HCT116 (cell line): ENCODE measurements around the gene TCEAL4. TPM values are rescaled to one million over a fixed set of nuclear protein-coding genes. Genes with fewer than 3 reads are reported as not detected.

Experiments used
- ATAC-seq: fragments of 200-7000 bp; cut with Tn5 transposase; 2 replicates; pipeline ENCODE4 v1.9.1; 2020; ENCODE audit warnings: mild to moderate bottlenecking, moderate library complexity
- BruUV-seq: library from RNA; stranded (reverse); fragments of 400-500 nt; replicated peaks from 2 replicates; lab custom pipeline; 2021; lab: Mats Ljungman, UMichigan
- CTCF ChIA-PET: fragments of 300-600 bp; sonication (Branson Sonifier 250); formaldehyde crosslinking; loops from one replicate; lab custom pipeline; 2021; ENCODE audit warnings: antibody characterized with exemption; lab: Charles Lee
- POLR2A ChIA-PET: fragments of 300-600, 350-600 bp; sonication (Branson Sonifier 250); formaldehyde crosslinking; loops from one replicate; lab custom pipeline; 2021; ENCODE audit warnings: antibody characterized with exemption; lab: Charles Lee
- RAD21 ChIA-PET, 2 experiments: fragments of 300-600 bp; sonication (Branson Sonifier 250); formaldehyde crosslinking; loops; one replicate each; lab custom pipeline; 2023; ENCODE audit warnings: low total read pairs in 2 of 2; ENCODE audit not compliant: uncharacterized antibody in 2 of 2, unreplicated experiment in 2 of 2, low non-redundant PET in 1 of 2; lab: Charles Lee
- DNase-seq: peaks from one replicate; pipeline ENCODE4 v3.0.0-alpha.2; 2010; ENCODE audit warnings: low read depth, low spot score
- H2AFZ ChIP-seq: fragments of 200-600 bp; shearing (Covaris generic), sonication (generic); 2 replicates; pipeline ENCODE4 v1.6.1; 2017; ENCODE audit warnings: low read depth, mixed run types, mixed read lengths, antibody characterized with exemption, low read length; ENCODE audit not compliant: poor library complexity, severe bottlenecking
- H3K27ac ChIP-seq: 2 replicates; pipeline ENCODE4 v1.5.1; 2012; ENCODE audit warnings: low read depth, low read length
- H3K27me3 ChIP-seq: fragments of 200-600 bp; sonication (generic); 2 replicates; pipeline ENCODE4 v1.6.1; 2016; ENCODE audit warnings: mixed run types, low read length, mixed read lengths; ENCODE audit not compliant: insufficient read depth
- H3K36me3 ChIP-seq, 2 experiments: fragments of 200-500 bp in 1 of 2; fragments of 200-600 bp in 1 of 2; sonication (Bioruptor generic) in 1 of 2; sonication (generic) in 1 of 2; 2 replicates each; pipeline versions ENCODE4 v1.5.1 to v1.6.1; 2014 to 2016; ENCODE audit warnings: low read length in 2 of 2, inconsistent platforms in 1 of 2, mixed read lengths in 1 of 2, mixed run types in 1 of 2; ENCODE audit not compliant: insufficient read depth in 2 of 2, control insufficient read depth in 1 of 2
- H3K4me1 ChIP-seq, 2 experiments: fragments of 200-600 bp in 1 of 2; sonication (generic) in 1 of 2; 2 replicates each; pipeline versions ENCODE4 v1.5.1 to v1.6.1; 2012 to 2017; ENCODE audit warnings: low read length in 2 of 2, inconsistent platforms in 1 of 2, mild to moderate bottlenecking in 1 of 2, mixed read lengths in 1 of 2, mixed run types in 1 of 2, moderate library complexity in 1 of 2; ENCODE audit not compliant: insufficient read depth in 2 of 2, control insufficient read depth in 1 of 2
- H3K4me2 ChIP-seq: fragments of 200-600 bp; sonication (generic); 2 replicates; pipeline ENCODE4 v1.6.1; 2017; ENCODE audit warnings: mixed run types, low read length, mixed read lengths
- H3K4me3 ChIP-seq, 2 experiments: fragments of 200-600 bp in 1 of 2; sonication (generic) in 1 of 2; replicated peaks in 1 of 2; 2 replicates each; pipeline ENCODE4 v1.5.1; 2011 to 2016; ENCODE audit warnings: low read length in 2 of 2, control low read depth in 1 of 2, low read depth in 1 of 2, mild to moderate bottlenecking in 1 of 2, mixed read lengths in 1 of 2, mixed run types in 1 of 2
- H3K79me2 ChIP-seq: fragments of 200-600 bp; sonication (generic); 2 replicates; pipeline ENCODE4 v1.6.1; 2017; ENCODE audit warnings: mild to moderate bottlenecking, mixed run types, low read length, moderate library complexity, mixed read lengths; ENCODE audit not compliant: insufficient read depth
- H3K9ac ChIP-seq: fragments of 200-600 bp; sonication (generic); 2 replicates; pipeline ENCODE4 v1.6.1; 2016; ENCODE audit warnings: low read length, mixed read lengths
- H3K9me2 ChIP-seq: fragments of 200-600 bp; sonication (generic), shearing (Covaris generic); 2 replicates; pipeline ENCODE4 v1.6.1; 2017; ENCODE audit warnings: mixed run types, mild to moderate bottlenecking, moderate library complexity; ENCODE audit not compliant: insufficient read depth
- H3K9me3 ChIP-seq, 2 experiments: fragments of 200-500 bp in 1 of 2; fragments of 200-600 bp in 1 of 2; sonication (Bioruptor generic) in 1 of 2; sonication (generic) in 1 of 2; 2 replicates each; pipeline ENCODE4 v1.6.1; 2014 to 2017; ENCODE audit warnings: low read length in 2 of 2, mixed read lengths in 2 of 2, inconsistent platforms in 1 of 2, low read depth in 1 of 2, mild to moderate bottlenecking in 1 of 2, mixed run types in 1 of 2, moderate library complexity in 1 of 2; ENCODE audit not compliant: control insufficient read depth in 1 of 2, insufficient read depth in 1 of 2
- H4K20me1 ChIP-seq: fragments of 200-600 bp; sonication (generic), shearing (Covaris generic); 2 replicates; pipeline ENCODE4 v1.6.1; 2017; ENCODE audit warnings: mixed run types, mild to moderate bottlenecking, moderate library complexity; ENCODE audit not compliant: insufficient read depth
- CBX3 ChIP-seq: IDR thresholded peaks from 2 replicates; pipeline ENCODE4 v1.6.1; 2012; ENCODE audit warnings: low read depth
- CEBPB ChIP-seq: IDR thresholded peaks from 2 replicates; pipeline ENCODE4 v1.6.1; 2012; ENCODE audit warnings: low read depth
- EGR1 ChIP-seq: IDR thresholded peaks from 2 replicates; pipeline ENCODE4 v1.6.1; 2012; ENCODE audit warnings: low read depth
- ELF1 ChIP-seq: IDR thresholded peaks from 2 replicates; pipeline ENCODE4 v1.6.1; 2012; ENCODE audit warnings: low read depth, borderline replicate concordance
- EZH2phosphoT487 ChIP-seq: fragments of 200-600 bp; IDR thresholded peaks from 2 replicates; pipeline ENCODE4 v1.6.1; 2018; ENCODE audit warnings: antibody characterized with exemption, borderline replicate concordance
- JUND ChIP-seq: IDR thresholded peaks from 2 replicates; pipeline ENCODE4 v1.6.1; 2012
- RAD21 ChIP-seq: IDR thresholded peaks from 2 replicates; pipeline ENCODE4 v1.6.1; 2012; ENCODE audit warnings: low read depth, mild to moderate bottlenecking
- SIN3A ChIP-seq: IDR thresholded peaks from 2 replicates; pipeline ENCODE4 v1.6.1; 2012; ENCODE audit warnings: low read depth
- SRF ChIP-seq: IDR thresholded peaks from 2 replicates; pipeline ENCODE4 v1.6.1; 2012; ENCODE audit warnings: low read depth
- YY1 ChIP-seq: IDR thresholded peaks from 2 replicates; pipeline ENCODE4 v1.6.1; 2011; ENCODE audit warnings: low read length, low read depth, moderate library complexity, mild to moderate bottlenecking; ENCODE audit not compliant: insufficient replicate concordance; ENCODE audit errors: extremely low read depth
- ZFX ChIP-seq: fragments of 450-650 bp; IDR thresholded peaks from 2 replicates; pipeline ENCODE4 v1.6.1; 2017
- ZNF274 ChIP-seq: fragments of 200-500 bp; sonication (Bioruptor generic); IDR thresholded peaks from 2 replicates; pipeline ENCODE4 v1.6.1; 2014; ENCODE audit warnings: mild to moderate bottlenecking, low read depth, low read length, inconsistent platforms
- intact Hi-C: fragments of 100-400 bp; cut with micrococcal nuclease; formaldehyde crosslinking; loops from 2 replicates; pipeline ENCODE4 v1.10.0; 2022
- total RNA-seq: library from RNA; stranded (reverse); gene quantifications from one replicate; pipeline ENCODE4 v1.2.1, GENCODE V29; 2021; ENCODE audit not compliant: unreplicated experiment
- TF ChIP-seq, protein P1 (sequence below): IDR thresholded peaks from 2 replicates; pipeline ENCODE4 v1.6.1; 2012; ENCODE audit warnings: low read depth
- TF ChIP-seq, protein P2 (sequence below), 3 experiments: fragments of 200-600 bp in 1 of 3; sonication (generic) in 1 of 3; IDR thresholded peaks in 2 of 3; conservative IDR thresholded peaks in 1 of 3; 2 replicates each; pipeline ENCODE4 v1.5.1; 2012 to 2017; ENCODE audit warnings: low read depth in 2 of 3, low read length in 2 of 3, antibody characterized with exemption in 1 of 3, borderline replicate concordance in 1 of 3, control low read depth in 1 of 3, mild to moderate bottlenecking in 1 of 3, mixed read lengths in 1 of 3, mixed run types in 1 of 3, moderate library complexity in 1 of 3; ENCODE audit not compliant: insufficient read depth in 1 of 3
- TF ChIP-seq, protein P3 (sequence below): IDR thresholded peaks from 2 replicates; pipeline ENCODE4 v1.6.1; 2012

Gene TCEAL4
- total RNA-seq, 1 experiment from 2014 or later = 23.5 TPM

GRCh38 chrX:103556963-103557612, 28.2 kb upstream of the TCEAL4 start (continued):
- TF ChIP-seq, protein P1, sequence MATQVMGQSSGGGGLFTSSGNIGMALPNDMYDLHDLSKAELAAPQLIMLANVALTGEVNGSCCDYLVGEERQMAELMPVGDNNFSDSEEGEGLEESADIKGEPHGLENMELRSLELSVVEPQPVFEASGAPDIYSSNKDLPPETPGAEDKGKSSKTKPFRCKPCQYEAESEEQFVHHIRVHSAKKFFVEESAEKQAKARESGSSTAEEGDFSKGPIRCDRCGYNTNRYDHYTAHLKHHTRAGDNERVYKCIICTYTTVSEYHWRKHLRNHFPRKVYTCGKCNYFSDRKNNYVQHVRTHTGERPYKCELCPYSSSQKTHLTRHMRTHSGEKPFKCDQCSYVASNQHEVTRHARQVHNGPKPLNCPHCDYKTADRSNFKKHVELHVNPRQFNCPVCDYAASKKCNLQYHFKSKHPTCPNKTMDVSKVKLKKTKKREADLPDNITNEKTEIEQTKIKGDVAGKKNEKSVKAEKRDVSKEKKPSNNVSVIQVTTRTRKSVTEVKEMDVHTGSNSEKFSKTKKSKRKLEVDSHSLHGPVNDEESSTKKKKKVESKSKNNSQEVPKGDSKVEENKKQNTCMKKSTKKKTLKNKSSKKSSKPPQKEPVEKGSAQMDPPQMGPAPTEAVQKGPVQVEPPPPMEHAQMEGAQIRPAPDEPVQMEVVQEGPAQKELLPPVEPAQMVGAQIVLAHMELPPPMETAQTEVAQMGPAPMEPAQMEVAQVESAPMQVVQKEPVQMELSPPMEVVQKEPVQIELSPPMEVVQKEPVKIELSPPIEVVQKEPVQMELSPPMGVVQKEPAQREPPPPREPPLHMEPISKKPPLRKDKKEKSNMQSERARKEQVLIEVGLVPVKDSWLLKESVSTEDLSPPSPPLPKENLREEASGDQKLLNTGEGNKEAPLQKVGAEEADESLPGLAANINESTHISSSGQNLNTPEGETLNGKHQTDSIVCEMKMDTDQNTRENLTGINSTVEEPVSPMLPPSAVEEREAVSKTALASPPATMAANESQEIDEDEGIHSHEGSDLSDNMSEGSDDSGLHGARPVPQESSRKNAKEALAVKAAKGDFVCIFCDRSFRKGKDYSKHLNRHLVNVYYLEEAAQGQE = no peak
- TF ChIP-seq RAD21 (no peak), EGR1 (no peak), CEBPB (no peak), SRF (no peak), EZH2phosphoT487 (no peak), CBX3 (no peak), ZFX (no peak)
- TF ChIP-seq, protein P2, sequence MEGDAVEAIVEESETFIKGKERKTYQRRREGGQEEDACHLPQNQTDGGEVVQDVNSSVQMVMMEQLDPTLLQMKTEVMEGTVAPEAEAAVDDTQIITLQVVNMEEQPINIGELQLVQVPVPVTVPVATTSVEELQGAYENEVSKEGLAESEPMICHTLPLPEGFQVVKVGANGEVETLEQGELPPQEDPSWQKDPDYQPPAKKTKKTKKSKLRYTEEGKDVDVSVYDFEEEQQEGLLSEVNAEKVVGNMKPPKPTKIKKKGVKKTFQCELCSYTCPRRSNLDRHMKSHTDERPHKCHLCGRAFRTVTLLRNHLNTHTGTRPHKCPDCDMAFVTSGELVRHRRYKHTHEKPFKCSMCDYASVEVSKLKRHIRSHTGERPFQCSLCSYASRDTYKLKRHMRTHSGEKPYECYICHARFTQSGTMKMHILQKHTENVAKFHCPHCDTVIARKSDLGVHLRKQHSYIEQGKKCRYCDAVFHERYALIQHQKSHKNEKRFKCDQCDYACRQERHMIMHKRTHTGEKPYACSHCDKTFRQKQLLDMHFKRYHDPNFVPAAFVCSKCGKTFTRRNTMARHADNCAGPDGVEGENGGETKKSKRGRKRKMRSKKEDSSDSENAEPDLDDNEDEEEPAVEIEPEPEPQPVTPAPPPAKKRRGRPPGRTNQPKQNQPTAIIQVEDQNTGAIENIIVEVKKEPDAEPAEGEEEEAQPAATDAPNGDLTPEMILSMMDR (IDR thresholded peaks at IDR 0.05 in 2 of 3, conservative IDR thresholded peaks at IDR 0.05 in 1 of 3; ENCODE audit: borderline replicate concordance in 1 of 3, insufficient read depth in 1 of 3, low read depth in 2 of 3, low read length in 2 of 3) = no peak
- TF ChIP-seq, all 23 proteins: peak for 0

DNA sequence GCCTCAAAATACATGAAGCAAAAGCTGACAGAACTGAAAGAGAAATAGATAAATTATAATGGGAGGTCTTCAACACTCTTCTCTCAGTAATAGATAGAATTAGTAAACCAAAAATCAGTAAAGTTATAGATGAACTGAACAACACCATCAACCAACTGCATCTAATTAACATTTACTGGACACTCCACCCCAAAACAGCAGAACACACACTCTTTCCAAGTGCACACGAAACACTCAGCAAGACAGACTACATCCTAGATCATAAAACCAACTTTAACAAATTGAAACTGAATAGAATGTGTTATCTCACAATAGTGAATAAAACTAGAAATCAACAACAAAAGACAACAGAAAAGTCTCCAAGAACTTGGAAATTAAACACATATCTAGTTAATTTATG, 25.1 kb upstream of the TCEAL4 start:
- no peak for ATAC-seq
- CTCF ChIA-PET = no interaction called here
- TF ChIP-seq ELF1 = no peak
- TF ChIP-seq, protein P3, sequence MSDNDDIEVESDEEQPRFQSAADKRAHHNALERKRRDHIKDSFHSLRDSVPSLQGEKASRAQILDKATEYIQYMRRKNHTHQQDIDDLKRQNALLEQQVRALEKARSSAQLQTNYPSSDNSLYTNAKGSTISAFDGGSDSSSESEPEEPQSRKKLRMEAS = no peak
- TF ChIP-seq, protein P1 = no peak
- no peak for TF ChIP-seq YY1
- no peak for TF ChIP-seq CEBPB
- TF ChIP-seq EGR1 = no peak
- TF ChIP-seq JUND = no peak
- no peak for TF ChIP-seq ZNF274
- no peak for TF ChIP-seq SIN3A

More for the DNA sequence above, 25.1 kb upstream of the TCEAL4 start:
- no peak overlapping the region for H3K9ac ChIP-seq
- no peak overlapping the region for H3K4me3 ChIP-seq
- no peaks in the 10 kb centered on the region for H3K27me3 ChIP-seq
- H3K4me2 ChIP-seq = no peak overlapping the region
- ChIA-PET POLR2A (no interaction called here), RAD21 (no interaction called here)
- no peaks in the 10 kb centered on the region for H4K20me1 ChIP-seq
- no TSS peak for BruUV-seq
- no peaks in the 10 kb centered on the region for H3K9me3 ChIP-seq
- intact Hi-C loops = no loop called here
- H2AFZ ChIP-seq = no peak overlapping the region
- H3K9me2 ChIP-seq = no peaks in the 10 kb centered on the region
- H3K36me3 ChIP-seq = no peaks in the 10 kb centered on the region
- H3K79me2 ChIP-seq = no peaks in the 10 kb centered on the region
- no peak for DNase-seq
- no peak overlapping the region for H3K27ac ChIP-seq
- H3K4me1 ChIP-seq = peaks cover 0 to 10% of the 10 kb centered on the region in 2 experiments; a peak in 2 of 4 replicates
